H1 (cell line): ENCODE data around the gene RAB1B. TPM values are rescaled to one million over a fixed set of nuclear protein-coding genes. Genes with fewer than 3 reads are reported as not detected.

Experiments
- CTCF ChIA-PET: fragments of 300-600 bp; sonication (Branson Sonifier 250); formaldehyde crosslinking; loops from one replicate; lab custom pipeline; 2021; ENCODE audit not compliant: partially characterized antibody; lab: Charles Lee
- POLR2A ChIA-PET: fragments of 300-600 bp; sonication (Branson Sonifier 250); formaldehyde crosslinking; loops from one replicate; lab custom pipeline; 2021; ENCODE audit warnings: inconsistent platforms; ENCODE audit not compliant: partially characterized antibody; lab: Charles Lee
- DNase-seq, 2 experiments: peaks; one replicate each; pipeline versions ENCODE4 v3.0.0 to v3.0.0-alpha.2; 2010 to 2022; ENCODE audit warnings: low spot score in 2 of 2, low read depth in 1 of 2, mixed read lengths in 1 of 2
- FAIRE-seq: peaks from 2 replicates; lab custom pipeline; 2011; peaks lifted over from hg19 to GRCh38; lab: Jason Lieb, UNC
- H2AFZ ChIP-seq: 2 replicates; pipeline ENCODE4 v1.8.1; 2012; ENCODE audit warnings: low read length, inconsistent platforms
- H2AK5ac ChIP-seq: 2 replicates; pipeline ENCODE4 v1.6.1; 2013; ENCODE audit warnings: low read depth, low read length
- H2BK120ac ChIP-seq: replicated peaks from 2 replicates; pipeline ENCODE3; 2013; ENCODE audit warnings: low read depth, low read length, inconsistent platforms
- H2BK12ac ChIP-seq: 2 replicates; pipeline ENCODE4 v1.6.1; 2013; ENCODE audit warnings: low read depth, low read length
- H2BK15ac ChIP-seq: 2 replicates; pipeline ENCODE4 v1.6.1; 2013; ENCODE audit warnings: low read length
- H2BK20ac ChIP-seq: 2 replicates; pipeline ENCODE4 v1.6.1; 2013; ENCODE audit warnings: low read length
- H2BK5ac ChIP-seq: 2 replicates; pipeline ENCODE4 v1.6.1; 2013; ENCODE audit warnings: low read depth, low read length
- H3K14ac ChIP-seq: 2 replicates; pipeline ENCODE4 v1.6.1; 2013; ENCODE audit warnings: inconsistent platforms; ENCODE audit not compliant: insufficient read length
- H3K18ac ChIP-seq: 2 replicates; pipeline ENCODE4 v1.6.1; 2013; ENCODE audit warnings: low read length; ENCODE audit errors: extremely low read depth
- H3K23ac ChIP-seq: 2 replicates; pipeline ENCODE4 v1.6.1; 2013; ENCODE audit warnings: inconsistent platforms; ENCODE audit not compliant: insufficient read length
- H3K23me2 ChIP-seq: 2 replicates; pipeline ENCODE4 v1.6.1; 2013; ENCODE audit warnings: low read depth, low read length
- H3K27ac ChIP-seq: 2 replicates; pipeline ENCODE4 v1.6.1; 2011; ENCODE audit warnings: low read depth, low read length, inconsistent platforms
- H3K27me3 ChIP-seq, 4 experiments: replicated peaks in 1 of 4; 1 replicate in 1 of 4; 2 replicates in 3 of 4; pipeline versions ENCODE4 v1.6.1 to v1.8.1; 2011 to 2013; ENCODE audit warnings: low read length in 3 of 4, mild to moderate bottlenecking in 3 of 4, inconsistent platforms in 2 of 4, mixed read lengths in 2 of 4, moderate library complexity in 1 of 4; ENCODE audit not compliant: control insufficient read depth in 3 of 4, insufficient read depth in 3 of 4; ENCODE audit errors: extremely low read depth in 1 of 4
- H3K36me3 ChIP-seq, 4 experiments: 2 replicates each; pipeline versions ENCODE4 v1.6.1 to v1.8.1; 2011 to 2013; ENCODE audit warnings: mild to moderate bottlenecking in 4 of 4, low read length in 3 of 4, moderate library complexity in 2 of 4, control low read depth in 1 of 4, inconsistent platforms in 1 of 4; ENCODE audit not compliant: insufficient read depth in 4 of 4, control insufficient read depth in 2 of 4
- H3K4ac ChIP-seq: replicated peaks from 2 replicates; pipeline ENCODE3; 2013; ENCODE audit warnings: low read length, low read depth, mixed read lengths, inconsistent platforms; ENCODE audit not compliant: insufficient read length
- H3K4me1 ChIP-seq, 4 experiments: replicated peaks in 1 of 4; 1 replicate in 1 of 4; 2 replicates in 3 of 4; pipeline versions ENCODE4 v1.6.1 to v1.8.1; 2011 to 2013; ENCODE audit warnings: low read length in 3 of 4, inconsistent platforms in 2 of 4, mixed read lengths in 1 of 4; ENCODE audit not compliant: insufficient read depth in 4 of 4, control insufficient read depth in 3 of 4
- H3K4me2 ChIP-seq, 2 experiments: 2 replicates each; pipeline versions ENCODE4 v1.6.1 to v1.8.1; 2011 to 2013; ENCODE audit warnings: low read depth in 2 of 2, low read length in 2 of 2, control low read depth in 1 of 2, inconsistent platforms in 1 of 2, mild to moderate bottlenecking in 1 of 2; ENCODE audit not compliant: insufficient read depth in 1 of 2
- H3K4me3 ChIP-seq, 4 experiments: fragments of 200-600, 300-600 bp in 1 of 4; sonication (generic), shearing (Covaris generic), sonication (Bioruptor Twin) in 1 of 4; 2 replicates each; pipeline versions ENCODE4 v1.5.1 to v1.8.1; 2011 to 2016; ENCODE audit warnings: low read length in 4 of 4, low read depth in 3 of 4, control low read depth in 2 of 4, inconsistent platforms in 2 of 4, mild to moderate bottlenecking in 2 of 4, mixed read lengths in 1 of 4, moderate library complexity in 1 of 4; ENCODE audit not compliant: insufficient read depth in 2 of 4; ENCODE audit errors: extremely low read depth in 1 of 4
- H3K56ac ChIP-seq: replicated peaks from 2 replicates; pipeline ENCODE3; 2013; ENCODE audit warnings: low read depth, mild to moderate bottlenecking, mixed read lengths, low read length, inconsistent platforms; ENCODE audit not compliant: insufficient read length
- H3K79me1 ChIP-seq: 2 replicates; pipeline ENCODE4 v1.6.1; 2013; ENCODE audit warnings: low read depth, low read length, control low read depth
- H3K79me2 ChIP-seq, 2 experiments: 2 replicates each; pipeline versions ENCODE4 v1.6.1 to v1.8.1; 2012 to 2013; ENCODE audit warnings: low read length in 2 of 2, mild to moderate bottlenecking in 2 of 2, inconsistent platforms in 1 of 2; ENCODE audit not compliant: insufficient read depth in 2 of 2, control insufficient read depth in 1 of 2
- H3K9ac ChIP-seq, 4 experiments: replicated peaks in 1 of 4; 1 replicate in 1 of 4; 2 replicates in 3 of 4; pipeline versions ENCODE4 v1.6.1 to v1.8.1; 2011 to 2013; ENCODE audit warnings: low read depth in 3 of 4, low read length in 3 of 4, control low read depth in 2 of 4, mild to moderate bottlenecking in 2 of 4, moderate library complexity in 2 of 4, inconsistent platforms in 1 of 4; ENCODE audit errors: extremely low read depth in 1 of 4
- H3K9me3 ChIP-seq, 2 experiments: 2 replicates each; pipeline versions ENCODE4 v1.6.1 to v1.8.1; 2012 to 2013; ENCODE audit warnings: mild to moderate bottlenecking in 2 of 2, moderate library complexity in 2 of 2, control low read depth in 1 of 2, inconsistent platforms in 1 of 2, low read depth in 1 of 2, low read length in 1 of 2, mixed read lengths in 1 of 2; ENCODE audit not compliant: insufficient read depth in 2 of 2
- H4K20me1 ChIP-seq, 2 experiments: replicated peaks in 1 of 2; 2 replicates each; pipeline versions ENCODE3 to v1.8.1; 2011 to 2013; ENCODE audit warnings: inconsistent platforms in 2 of 2, low read length in 2 of 2, mild to moderate bottlenecking in 1 of 2; ENCODE audit not compliant: insufficient read depth in 2 of 2, control insufficient read depth in 1 of 2
- H4K5ac ChIP-seq: 2 replicates; pipeline ENCODE4 v1.6.1; 2013; ENCODE audit warnings: low read length, low read depth, mixed read lengths, inconsistent platforms; ENCODE audit not compliant: insufficient read length
- H4K8ac ChIP-seq: 2 replicates; pipeline ENCODE4 v1.8.0; 2013; ENCODE audit warnings: mild to moderate bottlenecking, moderate library complexity, low read length, inconsistent platforms; ENCODE audit not compliant: insufficient read depth; ENCODE audit errors: extremely low read depth
- H4K91ac ChIP-seq: replicated peaks from 2 replicates; pipeline ENCODE3; 2013; ENCODE audit warnings: low read length, mixed read lengths, inconsistent platforms; ENCODE audit not compliant: insufficient read length
- BCL11A ChIP-seq, 2 experiments: IDR thresholded peaks; one replicate each; pipeline ENCODE4 v1.6.1; 2011; ENCODE audit warnings: low read depth in 2 of 2, low read length in 2 of 2, mild to moderate bottlenecking in 2 of 2
- CHD2 ChIP-seq: IDR thresholded peaks from 2 replicates; pipeline ENCODE4 v1.6.1; 2012; ENCODE audit warnings: low read length, improper control_type of control experiment
- EGR1 ChIP-seq: IDR thresholded peaks from 2 replicates; pipeline ENCODE4 v1.6.1; 2011; ENCODE audit warnings: low read depth, low read length, borderline replicate concordance
- EP300 ChIP-seq, 2 experiments: IDR thresholded peaks; 1 replicate in 1 of 2; 2 replicates in 1 of 2; pipeline ENCODE4 v1.6.1; 2011 to 2012; ENCODE audit warnings: low read depth in 2 of 2, low read length in 2 of 2, mild to moderate bottlenecking in 2 of 2, borderline replicate concordance in 1 of 2, inconsistent platforms in 1 of 2, moderate library complexity in 1 of 2
- FOSL1 ChIP-seq: IDR thresholded peaks from 2 replicates; pipeline ENCODE4 v1.6.1; 2011; ENCODE audit warnings: mild to moderate bottlenecking, low read depth, low read length, moderate library complexity; ENCODE audit not compliant: insufficient read depth
- JUN ChIP-seq: IDR thresholded peaks from 2 replicates; pipeline ENCODE4 v1.6.1; 2011; ENCODE audit warnings: low read depth, mild to moderate bottlenecking, improper control_type of control experiment, low read length
- JUND ChIP-seq: IDR thresholded peaks from 2 replicates; pipeline ENCODE4 v1.6.1; 2011; ENCODE audit warnings: mild to moderate bottlenecking, improper control_type of control experiment, low read length
- KDM1A ChIP-seq: fragments of 200-600, 300-600 bp; sonication (generic); IDR thresholded peaks from 2 replicates; pipeline ENCODE4 v1.7.1; 2016; ENCODE audit warnings: mild to moderate bottlenecking, low read length, borderline replicate concordance
- SIRT6 ChIP-seq: IDR thresholded peaks from one replicate; pipeline ENCODE4 v1.7.1; 2012; ENCODE audit warnings: low read length, inconsistent platforms
- SP2 ChIP-seq: IDR thresholded peaks from 2 replicates; pipeline ENCODE4 v1.6.1; 2012; ENCODE audit warnings: mild to moderate bottlenecking, low read length, inconsistent platforms
- TAF7 ChIP-seq: optimal IDR thresholded peaks from 2 replicates; pipeline ENCODE3; 2011; ENCODE audit warnings: low read depth, mild to moderate bottlenecking, inconsistent platforms, low read length, moderate library complexity, borderline replicate concordance
- TCF12 ChIP-seq: IDR thresholded peaks from 2 replicates; pipeline ENCODE4 v1.6.1; 2011; ENCODE audit warnings: low read depth, mild to moderate bottlenecking, low read length
- ZNF274 ChIP-seq: IDR thresholded peaks from 2 replicates; pipeline ENCODE4 v1.7.0; 2012; ENCODE audit warnings: low read length, borderline replicate concordance; ENCODE audit errors: extremely low read depth
- WGBS, 2 experiments: shearing (Covaris generic) in 1 of 2; methylation state at CpG; one replicate each; pipeline versions ENCODE4 v1.1.6 to v1.1.7; 2013 to 2015; ENCODE audit warnings: low lambda C conversion rate in 2 of 2, mixed read lengths in 2 of 2, inconsistent platforms in 1 of 2, low coverage in 1 of 2, missing lambda C conversion rate in 1 of 2; ENCODE audit not compliant: insufficient replicate concordance in 2 of 2, insufficient coverage in 1 of 2, insufficient read length in 1 of 2; ENCODE audit errors: extremely low coverage in 1 of 2, missing lambda C conversion rate in 1 of 2; 5-methylcytosine and 5-hydroxymethylcytosine counted together
- polyA plus RNA-seq, 7 experiments: library from polyadenylated mRNA; depleted of rRNA in 3 of 7; stranded (reverse) in 5 of 7; unstranded in 2 of 7; fragments of >200 nt in 5 of 7; fragments of 200-250 nt in 2 of 7; gene quantifications; 1 replicate in 5 of 7; 2 replicates in 1 of 7; 4 replicates in 1 of 7; pipeline versions ENCODE4 v1.2.1 to v1.2.3, GENCODE V29; 2011 to 2013; ENCODE audit warnings: missing spikeins in 2 of 7, mixed read lengths in 2 of 7
- total RNA-seq: library from RNA; stranded (reverse); fragmentation: NEBNext Ultra II Directional; extraction: Animal tissue kit (Norgen Biotek cat#: 25700); gene quantifications from 2 replicates; pipeline ENCODE4 v1.2.1, GENCODE V29; 2021
- TF ChIP-seq, protein P1 (sequence below): IDR thresholded peaks from 2 replicates; pipeline ENCODE4 v1.6.1; 2012; ENCODE audit warnings: inconsistent platforms

RAB1B gene
- total and polyA plus RNA-seq, 2 of the 8 experiments (the other 6 are each of a cell fraction or from before 2014, with no cell fraction given) = 100 to 217 TPM

GRCh38 chr11:66230978-66231377 is 37.5 kb upstream of the RAB1B start:
- Histone ChIP-seq H3K23me2 (no peaks in the 10 kb centered on the region), H2BK5ac (no peak overlapping the region), H3K9me3 (no peaks in the 10 kb centered on the region), H2AK5ac (no peak overlapping the region), H3K79me1 (no peaks in the 10 kb centered on the region), H3K9ac (no peak overlapping the region), H3K56ac (no peak overlapping the region), H3K18ac (no peak overlapping the region), H3K79me2 (no peaks in the 10 kb centered on the region), H4K20me1 (no peaks in the 10 kb centered on the region), H3K27me3 (no peaks in the 10 kb centered on the region), H4K5ac (no peak overlapping the region), H3K4me1 (peaks cover 0 to 2% (median 0%) of the 10 kb centered on the region in 4 experiments; a peak in 5 of 7 replicates), H3K23ac (no peak overlapping the region), H3K4me2 (no peak overlapping the region), H3K27ac (no peak overlapping the region), H4K91ac (no peak overlapping the region), H2BK20ac (no peak overlapping the region), H4K8ac (no peak overlapping the region; the same call in 1 of the 2 replicates), H3K4me3 (no peak overlapping the region), H2AFZ (no peak overlapping the region), H3K14ac (no peak overlapping the region), H2BK12ac (no peak overlapping the region), H3K36me3 (peaks cover 0 to 9% (median 2%) of the 10 kb centered on the region in 4 experiments; a peak in 3 of 8 replicates), H2BK15ac (no peak overlapping the region), H2BK120ac (no peak overlapping the region), H3K4ac (no peak overlapping the region)
- DNase-seq = no peak
- WGBS, 2 experiments = 97% methylated on average over 14 of the region's 14 CpGs; no CpG with 5 or more reads in 1 of the 2 experiments
- CTCF ChIA-PET = interaction anchor here (0.7 to 12.4 kb wide), 2 partner anchors 10 to 36 kb away, joined by 3 to 123 read pairs; no protein-coding TSS in a partner anchor
- POLR2A ChIA-PET = interaction anchor here (1.0 kb wide), 1 partner anchor 16 kb away, joined by 5 read pairs; no protein-coding TSS in a partner anchor
- FAIRE-seq = no peak
- TF ChIP-seq SP2 = no peak
- no peak for TF ChIP-seq EP300 (IDR thresholded peaks at IDR 0.05; ENCODE audit: borderline replicate concordance in 1 of 2, low read depth in 2 of 2, low read length in 2 of 2)
- TF ChIP-seq ZNF274 = no peak
- TF ChIP-seq CHD2 = no peak
- TF ChIP-seq SIRT6 = no peak
- no peak for TF ChIP-seq FOSL1
- no peak for TF ChIP-seq TCF12
- no peak for TF ChIP-seq BCL11A (IDR thresholded peaks at IDR 0.05; ENCODE audit: low read depth in 2 of 2, low read length in 2 of 2)
- TF ChIP-seq EGR1 = no peak
- no peak for TF ChIP-seq JUN
- TF ChIP-seq TAF7 = no peak
- TF ChIP-seq, protein P1, sequence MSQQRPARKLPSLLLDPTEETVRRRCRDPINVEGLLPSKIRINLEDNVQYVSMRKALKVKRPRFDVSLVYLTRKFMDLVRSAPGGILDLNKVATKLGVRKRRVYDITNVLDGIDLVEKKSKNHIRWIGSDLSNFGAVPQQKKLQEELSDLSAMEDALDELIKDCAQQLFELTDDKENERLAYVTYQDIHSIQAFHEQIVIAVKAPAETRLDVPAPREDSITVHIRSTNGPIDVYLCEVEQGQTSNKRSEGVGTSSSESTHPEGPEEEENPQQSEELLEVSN = no peak
- no peak for TF ChIP-seq KDM1A
- no peak for TF ChIP-seq JUND
